ENCODE data around the gene ATE1.
"Not testable (repeated sequence)": the region's sequence is repeated elsewhere in the genome, so short reads cannot be mapped to it uniquely, and the experiment has no call there.

The ATE1 gene

DNA sequence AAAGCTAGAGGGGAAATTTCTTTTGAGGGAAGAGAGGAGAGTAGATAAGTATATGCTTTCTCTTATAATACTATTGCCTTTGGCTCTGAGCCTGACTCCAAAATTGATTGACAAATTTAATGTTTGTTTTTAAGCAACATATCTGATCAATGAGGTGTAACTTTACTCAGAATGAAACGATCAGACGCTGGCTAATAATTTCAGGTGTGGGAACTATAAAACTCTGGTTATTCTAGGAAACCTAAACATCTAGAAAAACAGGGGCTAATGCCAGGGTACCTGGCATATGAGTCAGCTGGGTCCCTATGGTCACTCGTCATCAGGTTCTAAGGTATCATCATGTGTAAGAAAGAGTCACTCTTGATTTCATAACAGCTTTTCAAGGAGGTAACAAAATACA, 139.7 kb downstream of the ATE1 start:
- no peak for DNase-seq (ENCODE audit: low spot score)

DNA sequence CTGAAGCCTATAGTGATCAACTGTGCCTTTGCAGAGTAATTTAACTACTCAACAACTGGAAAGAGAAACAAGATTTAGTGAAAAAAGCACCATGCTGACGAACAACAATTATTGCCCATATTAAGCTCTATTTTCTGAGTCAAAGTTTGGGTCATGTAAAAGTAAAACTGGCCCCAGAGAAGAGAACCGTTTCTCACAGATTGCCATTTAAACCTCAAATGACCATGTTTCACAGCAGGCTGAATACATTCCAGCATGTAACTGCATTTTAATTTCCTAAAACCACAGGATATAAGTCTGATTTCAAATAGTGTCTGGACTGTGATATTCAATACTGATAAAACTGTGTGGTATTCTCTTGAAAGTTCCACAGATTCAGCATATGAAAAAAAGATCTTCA, 140.7 kb downstream of the ATE1 start:
- DNase-seq (ENCODE audit: low spot score): no peak

DNA sequence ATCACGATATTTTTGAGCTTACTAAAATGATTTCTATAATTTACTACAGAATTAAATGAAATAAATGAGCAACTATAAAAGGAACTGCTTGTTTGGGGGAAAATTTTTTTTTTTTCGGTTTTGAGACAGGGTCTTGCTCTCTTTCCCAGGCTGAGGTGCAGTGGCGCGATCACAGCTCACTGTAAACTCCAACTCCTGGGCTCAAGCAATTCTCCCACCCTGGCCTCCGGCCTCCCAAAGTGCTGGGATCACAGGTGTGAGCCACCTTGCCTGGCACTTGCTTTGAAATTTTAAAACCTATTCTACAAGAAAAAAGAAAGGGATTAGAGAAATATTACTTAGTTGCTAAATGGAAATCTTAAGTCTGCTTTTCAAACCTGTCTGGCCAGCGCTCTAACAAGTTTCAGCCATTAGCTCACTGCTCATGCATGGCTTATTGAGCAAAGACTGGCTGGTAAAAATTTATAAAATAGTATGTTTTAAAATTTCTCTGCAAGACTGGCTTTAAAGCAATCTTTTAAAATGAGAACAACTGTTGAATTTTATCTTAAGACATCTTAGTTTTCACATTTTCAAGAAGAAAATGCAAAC, 144.0 kb downstream of the ATE1 start:
- no peak for DNase-seq (ENCODE audit: low spot score)

DNA sequence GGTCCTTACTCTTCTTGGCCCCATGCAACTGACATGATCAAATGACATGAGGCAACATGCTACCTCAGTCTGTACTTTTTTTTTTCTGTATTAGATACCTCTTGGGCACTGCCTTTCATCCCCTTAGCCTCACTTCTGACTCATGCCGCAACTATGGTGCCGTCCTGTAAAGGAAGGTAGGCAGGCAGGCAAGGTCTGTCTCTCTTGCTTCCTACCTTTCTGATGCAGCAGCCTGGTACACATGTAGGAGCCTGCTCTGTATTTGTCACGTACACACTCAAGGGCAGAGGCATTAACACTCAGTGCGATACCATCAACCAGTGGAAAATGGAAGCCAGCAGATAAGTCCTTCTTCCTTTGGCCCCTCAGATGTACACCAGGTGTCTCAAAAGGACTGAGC, 146.7 kb downstream of the ATE1 start:
- DNase-seq (ENCODE audit: low spot score): no peak

DNA sequence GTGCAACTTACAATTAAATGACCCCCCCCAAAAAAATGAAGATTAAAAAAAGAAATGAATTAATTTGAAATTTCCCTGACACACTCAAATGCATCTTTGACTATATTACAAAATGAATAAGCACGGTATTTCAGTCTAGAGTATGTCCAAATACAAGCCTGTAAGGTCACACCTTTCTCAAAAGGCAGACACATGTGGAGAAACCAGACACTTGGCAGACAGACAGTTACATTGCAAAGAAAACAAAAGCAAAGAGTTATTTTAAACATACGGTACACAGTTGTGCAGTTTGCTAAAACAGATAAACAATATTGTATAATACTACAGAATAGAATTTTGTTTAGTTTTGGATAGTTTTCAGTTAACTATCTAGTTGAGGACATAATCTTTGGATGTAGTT, 153.0 kb downstream of the ATE1 start:
- no peak for DNase-seq (ENCODE audit: low spot score)

DNA sequence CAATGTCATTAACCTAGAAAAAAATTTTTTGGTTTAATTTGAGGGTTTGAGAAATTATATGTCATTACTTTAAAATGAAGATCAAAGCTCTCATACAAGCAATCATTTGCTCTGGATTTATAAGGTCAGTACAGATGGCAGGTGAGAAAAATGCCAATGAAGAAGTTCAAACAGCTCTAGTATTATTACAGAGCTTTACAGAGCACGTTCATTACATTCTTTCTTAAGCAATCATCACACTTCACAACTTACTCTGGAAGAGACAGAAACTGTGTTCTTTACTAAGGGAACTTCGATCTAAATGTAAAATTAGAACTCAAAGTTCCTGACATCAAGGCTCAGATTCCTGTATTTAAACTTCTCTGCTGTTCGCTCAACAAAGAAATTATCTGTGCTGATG, 153.4 kb downstream of the ATE1 start:
- peak; percentile 11 for DNase-seq (ENCODE audit: low spot score)

DNA sequence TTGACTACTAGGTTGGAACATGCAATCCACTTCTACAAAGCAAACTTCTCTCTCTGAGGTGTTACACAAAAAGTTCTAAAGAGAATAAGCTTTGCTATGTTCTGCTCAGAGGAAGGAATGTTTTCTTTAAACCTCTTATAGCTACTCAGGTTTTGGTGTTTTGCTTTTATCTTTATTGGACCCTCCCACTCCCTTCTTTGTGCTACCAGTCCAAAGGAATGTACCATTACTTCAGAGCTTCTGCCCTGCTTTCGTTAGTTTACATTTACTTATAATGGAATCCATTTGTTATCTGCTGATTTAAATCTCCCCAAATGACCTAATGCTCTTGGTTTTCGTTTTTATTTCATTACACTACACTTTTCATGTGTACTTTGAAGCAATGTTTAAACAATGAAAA, 154.9 kb downstream of the ATE1 start:
- DNase-seq (ENCODE audit: low spot score): no peak

DNA sequence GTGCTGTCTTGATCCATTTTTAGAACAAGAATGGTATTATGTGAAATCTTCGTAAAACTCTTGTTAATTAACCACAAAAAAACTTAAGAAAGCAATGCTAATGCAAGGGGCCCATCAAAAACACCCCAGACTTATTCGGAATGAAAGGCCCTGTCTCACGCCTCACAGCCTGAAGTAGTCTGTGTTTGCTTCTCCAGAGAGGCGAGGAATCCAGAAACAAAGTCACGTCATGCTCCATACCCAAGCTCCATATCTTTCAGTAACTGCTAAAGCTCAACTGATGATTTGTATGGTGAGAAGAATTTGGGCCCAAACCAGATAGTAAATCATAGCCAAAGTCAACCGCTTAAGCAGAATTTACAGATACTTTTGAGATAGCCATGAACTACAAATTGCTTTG, 155.4 kb downstream of the ATE1 start:
- no peak for DNase-seq (ENCODE audit: low spot score)

DNA sequence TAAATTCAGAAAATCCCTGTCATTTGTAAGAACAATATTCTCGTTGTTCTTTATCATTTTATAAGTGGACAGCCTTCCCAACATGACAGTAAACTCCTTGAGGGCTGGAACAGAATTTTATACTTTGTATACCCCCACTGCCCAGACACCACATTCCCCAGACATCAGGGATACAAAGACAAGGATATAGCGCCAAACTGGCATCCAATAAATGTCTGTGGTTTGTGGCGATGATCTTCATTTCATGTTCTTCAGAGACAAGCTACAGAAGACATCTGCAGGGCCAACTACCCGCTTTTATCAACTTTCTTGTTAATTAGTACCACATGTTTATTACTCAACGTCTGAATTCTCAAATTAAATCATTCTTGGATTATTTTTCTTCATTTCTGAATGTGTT, 155.9 kb downstream of the ATE1 start:
- DNase-seq (ENCODE audit: low spot score): no peak

DNA sequence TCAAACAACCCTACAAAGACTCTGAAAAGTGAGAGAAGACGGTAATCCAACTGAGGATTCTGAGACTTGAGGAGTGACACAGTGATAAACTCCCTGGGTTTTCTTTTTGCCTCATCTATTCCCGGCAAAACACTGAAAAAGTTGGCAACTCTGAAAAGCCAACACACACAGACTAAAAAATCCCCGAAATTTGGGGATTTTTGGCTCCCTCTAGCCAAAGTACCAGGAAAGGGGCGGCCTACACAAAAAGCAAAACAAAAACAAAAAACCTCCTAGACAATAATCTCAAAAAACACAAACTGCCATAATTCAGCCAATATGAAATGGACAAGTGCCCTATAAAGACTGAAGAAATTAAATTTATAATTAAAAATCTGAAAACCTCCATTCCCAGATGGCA, 161.4 kb downstream of the ATE1 start:
- no peak for DNase-seq (ENCODE audit: low spot score)

DNA sequence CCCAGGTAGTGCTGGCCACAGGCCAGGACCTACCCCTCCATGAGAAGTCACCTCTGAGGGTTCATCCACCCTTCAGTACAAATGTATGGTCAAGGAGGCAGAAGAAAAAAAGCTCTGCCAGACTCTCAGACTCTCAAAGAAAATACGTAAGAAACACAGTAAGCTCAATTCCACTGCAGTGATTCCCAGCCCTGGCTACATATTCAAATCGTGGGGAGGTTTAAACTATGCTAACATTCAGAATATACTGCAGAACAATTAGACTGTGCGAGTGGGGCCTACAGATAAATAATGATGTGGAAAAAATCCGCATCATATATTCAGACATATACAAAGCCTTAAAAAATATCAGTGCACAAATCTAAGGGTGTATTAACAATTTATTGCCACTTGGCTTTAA, 162.6 kb downstream of the ATE1 start:
- no peak for DNase-seq (ENCODE audit: low spot score)

DNA sequence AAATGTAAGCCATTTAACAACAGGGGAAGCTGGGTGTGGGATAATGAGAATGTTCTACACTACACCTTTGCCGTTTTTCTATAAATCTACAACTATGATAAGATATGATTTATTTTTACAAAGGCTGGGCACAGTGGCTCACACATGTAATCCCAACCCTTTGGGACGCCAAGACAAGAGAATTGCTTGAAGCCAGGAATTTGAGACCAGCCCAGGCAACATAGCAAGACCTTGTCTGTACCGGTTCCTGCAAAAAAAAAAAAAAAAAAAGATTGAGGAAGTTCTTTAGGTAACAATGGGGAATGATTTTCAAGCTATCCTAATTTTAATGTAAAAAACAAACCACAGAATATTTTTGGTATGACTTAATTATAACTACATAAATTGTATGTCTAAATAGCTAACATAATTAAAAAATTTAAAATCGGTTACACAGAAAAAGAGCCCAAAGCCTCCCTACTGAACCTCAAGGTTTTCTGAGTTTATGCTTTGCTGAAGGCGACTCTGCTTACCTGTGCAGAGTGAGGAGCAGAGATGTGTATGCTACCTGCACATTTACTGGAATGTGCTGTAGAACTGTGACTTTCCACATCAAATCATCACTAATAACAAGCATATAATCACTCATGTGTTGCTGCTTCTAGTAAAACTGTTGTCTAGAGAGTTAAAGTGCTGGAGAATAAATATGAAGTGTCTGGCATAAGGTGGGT, 163.4 kb downstream of the ATE1 start:
- no peak for DNase-seq (ENCODE audit: low spot score)

DNA sequence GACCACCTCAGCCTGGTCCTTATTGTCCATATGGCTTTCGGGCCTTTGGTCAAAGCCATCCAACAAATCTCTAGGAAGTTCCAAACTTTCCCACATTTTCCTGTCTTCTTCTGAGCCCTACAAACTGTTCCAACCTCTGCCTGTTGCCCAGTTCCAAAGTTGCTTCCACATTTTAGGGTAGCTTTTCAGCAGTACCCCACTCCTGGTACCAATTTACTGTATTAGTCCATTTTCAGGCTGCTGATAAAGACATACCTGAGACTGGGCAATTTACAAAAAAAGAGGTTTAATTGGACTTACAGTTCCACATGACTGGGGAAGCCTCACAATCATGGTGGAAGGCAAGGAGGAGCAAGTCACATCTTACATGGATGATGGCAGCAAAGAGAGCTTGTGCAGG, 170.6 kb downstream of the ATE1 start:
- DNase-seq (ENCODE audit: low spot score): not testable (repeated sequence)

DNA sequence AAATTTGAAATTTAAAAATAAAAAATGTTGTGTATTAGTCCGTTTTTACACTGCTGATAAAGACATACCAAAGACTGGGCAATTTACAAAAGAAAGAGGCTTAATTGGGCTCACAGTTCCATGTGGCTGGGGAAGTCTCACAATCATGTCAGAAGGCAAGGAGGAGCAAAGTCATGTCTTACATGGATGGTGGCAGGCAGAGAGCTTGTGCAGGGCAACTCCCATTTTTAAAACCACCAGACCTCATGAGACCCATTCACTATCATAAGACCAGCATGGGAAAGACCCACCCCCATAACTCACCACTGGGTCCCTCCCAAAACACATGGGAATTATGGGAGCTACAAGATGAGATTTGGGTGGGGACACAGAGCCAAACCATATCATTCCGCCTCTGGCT, 172.3 kb downstream of the ATE1 start:
- DNase-seq (ENCODE audit: low spot score): not testable (repeated sequence)

DNA sequence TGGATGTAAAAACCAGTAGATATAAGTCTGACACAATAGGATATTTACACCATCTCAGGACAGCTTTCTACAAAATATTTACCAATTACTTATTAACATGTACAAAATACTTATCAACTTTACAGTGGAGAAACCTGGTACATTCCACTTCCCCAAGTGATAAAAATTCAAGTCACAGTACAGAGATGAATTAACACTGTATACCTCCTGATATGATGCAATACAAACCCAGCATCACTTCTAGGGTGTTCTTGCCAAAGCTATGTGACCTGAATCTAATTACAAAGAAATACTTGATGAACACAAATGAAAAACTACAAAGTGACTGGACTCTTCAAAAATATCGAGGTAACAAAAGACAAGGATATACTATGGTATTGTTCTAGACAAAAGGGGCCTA, 173.2 kb downstream of the ATE1 start:
- DNase-seq (ENCODE audit: low spot score): no peak

DNA sequence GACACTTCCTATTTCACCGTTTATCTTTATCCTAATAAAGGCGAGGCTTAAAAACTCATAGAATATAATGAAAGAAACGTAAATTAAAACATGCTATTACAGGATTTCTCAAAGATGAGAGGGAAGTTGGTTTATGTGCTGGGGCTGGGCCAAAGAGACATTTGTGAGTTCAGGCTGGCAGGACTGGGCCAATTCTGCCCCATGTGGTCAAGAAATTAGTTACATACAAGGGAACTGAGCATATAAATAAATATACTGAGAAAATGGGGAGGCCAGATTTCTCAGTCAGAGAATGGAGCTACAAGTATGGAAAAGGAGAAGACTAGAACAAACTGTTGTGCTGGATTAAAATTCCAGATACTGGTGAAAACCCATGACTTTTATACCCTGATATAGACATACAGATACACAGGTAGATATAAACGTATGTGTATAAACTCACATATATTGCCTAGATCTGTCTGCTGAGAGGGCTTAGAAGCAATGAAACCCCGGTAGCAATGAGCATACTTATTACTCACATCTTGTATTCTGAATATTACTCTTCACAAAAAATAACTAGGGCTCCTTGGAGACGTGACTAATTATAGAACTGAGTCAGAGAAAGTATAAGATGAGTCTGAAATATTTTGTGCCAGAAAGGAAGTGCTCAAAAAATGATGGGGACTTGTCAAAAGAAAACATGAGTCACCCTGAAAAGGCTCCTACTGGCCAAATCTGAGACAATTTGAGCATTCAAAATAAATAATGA, 173.9 kb downstream of the ATE1 start:
- no peak for DNase-seq (ENCODE audit: low spot score)

DNA sequence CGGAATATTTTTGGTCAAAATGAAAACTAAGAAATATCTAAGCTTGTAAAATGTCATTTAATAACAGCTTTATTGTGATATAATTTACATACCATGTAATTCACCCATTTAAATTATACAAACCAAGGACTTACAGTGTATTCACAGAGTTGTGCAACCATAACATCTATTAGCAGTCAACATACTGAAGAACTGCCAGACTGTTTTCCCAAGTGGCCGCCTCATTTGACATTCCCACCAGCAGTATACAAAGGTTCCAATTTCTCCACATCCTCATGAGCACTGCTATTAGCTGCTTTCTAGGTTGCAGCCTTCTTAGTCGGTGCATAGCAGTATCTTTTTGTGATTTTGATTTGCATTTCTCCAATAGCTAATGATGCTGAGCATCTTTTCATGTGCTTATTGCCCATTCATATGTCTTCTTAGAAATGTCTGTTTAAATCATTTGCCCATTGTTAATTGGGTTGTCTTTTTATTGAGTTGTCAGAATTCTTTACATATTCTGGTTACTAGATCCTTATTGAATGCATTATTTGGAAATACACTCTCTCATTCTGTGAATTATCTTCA, 176.6 kb downstream of the ATE1 start:
- DNase-seq (ENCODE audit: low spot score): no peak

DNA sequence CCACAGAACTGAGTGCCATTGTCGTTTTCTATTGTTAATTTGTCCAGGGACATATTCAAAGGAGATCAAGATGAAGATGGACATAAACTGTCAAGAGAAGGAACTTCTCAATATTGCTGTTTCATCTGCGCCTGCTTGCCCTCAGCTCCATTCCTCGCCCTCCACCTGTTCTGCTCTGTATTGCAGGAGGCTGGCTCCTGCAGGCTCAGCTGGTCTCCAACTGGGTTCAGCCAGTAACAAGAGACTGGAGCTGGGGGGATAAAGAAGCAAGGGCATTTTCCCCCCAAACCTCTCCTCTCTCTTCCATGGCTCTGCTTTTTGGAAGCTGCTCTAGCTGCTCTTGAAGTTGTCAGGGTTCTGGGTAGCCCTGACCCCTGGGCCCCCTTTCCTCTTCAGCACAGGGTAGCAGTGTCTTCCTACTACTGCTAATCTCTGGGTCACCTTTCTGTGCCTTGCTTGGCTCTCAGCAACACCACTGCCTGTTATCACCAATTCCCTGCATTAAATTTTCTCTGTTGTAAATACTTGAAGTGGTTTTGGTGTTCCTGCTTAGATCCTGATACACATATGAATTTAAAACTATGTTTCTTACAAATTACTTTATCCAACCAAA, 180.6 kb downstream of the ATE1 start:
- DNase-seq (ENCODE audit: low spot score): no peak

DNA sequence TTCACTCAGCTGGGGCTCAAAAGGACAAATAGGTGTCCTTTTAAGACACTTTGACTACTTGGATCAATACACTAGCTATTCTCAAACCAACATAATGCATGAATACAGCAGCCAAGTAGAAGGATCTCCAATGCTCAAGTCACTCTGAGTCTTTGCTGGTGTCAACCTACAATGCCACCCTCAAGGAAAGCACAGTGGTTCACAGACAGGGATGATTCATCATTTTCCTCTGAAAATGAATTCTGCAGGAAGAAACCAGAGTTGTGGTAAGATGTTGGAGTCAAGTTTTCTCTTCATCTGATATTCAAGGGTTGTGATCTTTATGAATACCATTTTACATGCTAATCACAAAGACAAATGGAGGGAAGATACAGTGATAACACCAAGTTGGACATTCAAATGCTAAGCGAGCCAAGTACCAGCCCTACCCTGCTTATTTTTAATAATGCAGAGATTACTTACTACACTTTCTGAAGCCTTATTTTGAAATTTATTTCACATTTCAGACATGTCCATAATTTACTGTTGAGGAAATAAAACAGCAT, 186.5 kb downstream of the ATE1 start:
- no peak for DNase-seq (ENCODE audit: low spot score)

DNA sequence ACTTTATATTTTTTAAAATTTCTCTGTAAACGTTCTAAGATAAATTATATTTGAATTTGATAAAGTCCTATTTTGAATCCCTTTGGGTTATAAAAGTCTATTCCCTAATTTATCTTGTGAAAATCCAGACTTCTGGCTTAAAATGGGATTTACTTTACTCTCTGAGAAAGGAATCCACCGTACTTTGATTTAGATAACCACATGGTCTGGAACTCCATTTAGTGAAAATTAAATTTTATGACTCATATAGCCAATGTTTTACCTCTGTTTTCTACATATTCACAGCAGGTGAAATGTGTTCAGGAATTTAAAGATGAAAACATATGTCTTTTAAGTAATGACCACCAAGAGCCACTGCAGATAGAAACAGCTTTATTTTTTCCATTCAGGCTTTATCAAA, 187.8 kb downstream of the ATE1 start:
- no peak for DNase-seq (ENCODE audit: low spot score)

DNA sequence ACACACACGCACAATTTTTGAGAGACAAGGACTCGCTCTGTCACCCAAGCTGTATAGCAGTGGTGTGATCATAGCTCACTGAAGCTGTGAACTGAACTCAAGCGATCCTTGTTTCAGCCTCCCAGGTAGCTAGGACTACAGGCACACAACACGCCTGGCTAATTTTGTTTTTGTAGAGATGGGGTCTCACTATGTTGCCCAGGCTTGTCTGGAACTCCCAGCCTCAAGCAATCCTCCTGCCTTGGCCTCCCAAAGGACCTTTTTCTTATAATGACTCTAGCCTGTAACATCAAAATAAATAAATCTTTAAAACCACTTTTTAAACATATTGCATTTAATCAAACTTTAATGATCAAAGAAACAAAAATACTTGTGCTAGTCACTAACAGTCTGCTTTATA, 188.7 kb downstream of the ATE1 start:
- no peak for DNase-seq (ENCODE audit: low spot score)

DNA sequence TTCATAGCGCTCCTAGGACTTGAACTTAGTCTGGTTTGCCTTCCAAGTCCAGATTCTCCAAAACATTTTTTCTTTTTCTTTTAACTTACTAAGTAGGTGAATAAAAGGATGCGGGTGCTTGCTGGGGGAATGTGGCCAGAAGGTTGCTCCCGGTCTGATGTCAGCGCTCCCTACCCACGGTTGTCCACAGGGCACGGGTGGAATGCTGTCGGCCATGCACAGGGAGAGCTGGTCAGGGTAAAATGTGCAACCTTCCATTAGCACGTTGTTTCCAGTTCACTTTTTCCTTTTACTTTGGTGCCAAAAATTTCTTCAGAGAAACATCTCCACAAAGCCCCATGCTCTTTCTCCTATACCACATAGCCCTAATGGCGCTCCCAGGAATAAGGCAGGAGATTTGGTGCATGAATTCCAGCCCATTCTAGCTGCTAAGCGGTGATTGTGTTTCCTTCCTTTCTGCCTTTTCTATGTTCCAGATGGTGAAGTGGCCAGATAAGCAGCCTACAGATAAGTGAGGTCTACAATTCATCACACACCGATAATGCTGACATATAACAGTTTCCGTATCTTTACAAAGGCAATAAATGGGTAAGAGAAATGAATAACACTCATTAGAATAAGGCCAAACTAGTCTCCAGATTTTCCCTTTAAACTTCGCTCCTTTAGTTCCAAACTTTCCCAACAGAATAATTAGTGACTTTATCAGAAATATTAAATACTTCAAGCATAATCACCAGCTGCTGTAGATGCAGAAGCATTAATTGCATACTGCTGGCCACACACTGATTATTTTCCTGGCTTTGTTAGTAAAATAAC, 191.3 kb downstream of the ATE1 start:
- no peak for DNase-seq (ENCODE audit: low spot score)

Measured in LoVo (cell line).